Stomach (tissue), 4 donors: ENCODE measurements around the gene PARD3.

Source experiments
- EP300 ChIP-seq: sonication (generic); formaldehyde crosslinking; IDR thresholded peaks from one replicate; pipeline ENCODE4 v1.6.1; 2017; ENCODE audit warnings: antibody characterized with exemption
- POLR2A ChIP-seq, 4 donors: fragments of 450-650 bp; IDR thresholded peaks; one replicate each; pipeline ENCODE4 v1.6.1; 2016; ENCODE audit warnings: antibody characterized with exemption in 4 of 4, control low read depth in 2 of 4, mild to moderate bottlenecking in 1 of 4, moderate library complexity in 1 of 4
- TF ChIP-seq, protein P1 (sequence below), 7 experiments: fragments of 450-650 bp in 4 of 7; fragments of 200-600 bp in 3 of 7; sonication (generic) in 3 of 7; IDR thresholded peaks; one replicate each; pipeline ENCODE4 v1.5.1; 2016 to 2019; ENCODE audit warnings: antibody characterized with exemption in 7 of 7, control low read depth in 2 of 7, mild to moderate bottlenecking in 1 of 7

GRCh38 chr10:34612446-34612845 lies 202.7 kb downstream of the PARD3 start:
- TF ChIP-seq, protein P1, sequence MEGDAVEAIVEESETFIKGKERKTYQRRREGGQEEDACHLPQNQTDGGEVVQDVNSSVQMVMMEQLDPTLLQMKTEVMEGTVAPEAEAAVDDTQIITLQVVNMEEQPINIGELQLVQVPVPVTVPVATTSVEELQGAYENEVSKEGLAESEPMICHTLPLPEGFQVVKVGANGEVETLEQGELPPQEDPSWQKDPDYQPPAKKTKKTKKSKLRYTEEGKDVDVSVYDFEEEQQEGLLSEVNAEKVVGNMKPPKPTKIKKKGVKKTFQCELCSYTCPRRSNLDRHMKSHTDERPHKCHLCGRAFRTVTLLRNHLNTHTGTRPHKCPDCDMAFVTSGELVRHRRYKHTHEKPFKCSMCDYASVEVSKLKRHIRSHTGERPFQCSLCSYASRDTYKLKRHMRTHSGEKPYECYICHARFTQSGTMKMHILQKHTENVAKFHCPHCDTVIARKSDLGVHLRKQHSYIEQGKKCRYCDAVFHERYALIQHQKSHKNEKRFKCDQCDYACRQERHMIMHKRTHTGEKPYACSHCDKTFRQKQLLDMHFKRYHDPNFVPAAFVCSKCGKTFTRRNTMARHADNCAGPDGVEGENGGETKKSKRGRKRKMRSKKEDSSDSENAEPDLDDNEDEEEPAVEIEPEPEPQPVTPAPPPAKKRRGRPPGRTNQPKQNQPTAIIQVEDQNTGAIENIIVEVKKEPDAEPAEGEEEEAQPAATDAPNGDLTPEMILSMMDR (IDR thresholded peaks at IDR 0.05): no peak
- no peak for TF ChIP-seq POLR2A (IDR thresholded peaks at IDR 0.05)
- no peak for TF ChIP-seq EP300
